Stimulated activated CD8-positive, alpha-beta memory T cell treated with anti-CD3 and anti-CD28 coated beads, Interleukin-7, amount 100 ng/mL, for 24 hours (primary cell): ENCODE results near the gene PLB1.

Experiments
- DNase-seq: peaks from one replicate; pipeline ENCODE4 v3.0.0-alpha.2; 2020; ENCODE audit warnings: low read depth

PLB1 gene

GRCh38 chr2:28565720-28566295, 69.9 kb downstream of the PLB1 start:
- DNase-seq: no peak

GRCh38 chr2:28566521-28567041, 70.7 kb downstream of the PLB1 start:
- DNase-seq: peak; percentile 81

- no peak for DNase-seq
Measured at GRCh38 chr2:28567061-28567471, 71.2 kb downstream of the PLB1 start.

- no peak for DNase-seq
Measured at GRCh38 chr2:28568036-28568435, 72.2 kb downstream of the PLB1 start.

GRCh38 chr2:28568533-28568932, 72.7 kb downstream of the PLB1 start:
- DNase-seq: no peak

- no peak for DNase-seq
Measured at GRCh38 chr2:28570431-28570830, 74.6 kb downstream of the PLB1 start.

- DNase-seq: no peak
Measured at GRCh38 chr2:28576714-28577113, 80.9 kb downstream of the PLB1 start.

GRCh38 chr2:28577791-28578680, 82.2 kb downstream of the PLB1 start:
- no peak for DNase-seq

- no peak for DNase-seq
Measured at GRCh38 chr2:28578774-28579173, 82.9 kb downstream of the PLB1 start.

- DNase-seq: no peak
Measured at GRCh38 chr2:28579606-28580005, 83.7 kb downstream of the PLB1 start.

- no peak for DNase-seq
Measured at GRCh38 chr2:28580078-28580477, 84.2 kb downstream of the PLB1 start.

GRCh38 chr2:28581312-28581711, 85.5 kb downstream of the PLB1 start:
- no peak for DNase-seq

GRCh38 chr2:28582152-28582551, 86.3 kb downstream of the PLB1 start:
- DNase-seq: no peak

GRCh38 chr2:28582595-28582994, 86.7 kb downstream of the PLB1 start:
- no peak for DNase-seq

- peak; percentile 59 for DNase-seq
Measured at GRCh38 chr2:28583899-28584553, 88.2 kb downstream of the PLB1 start.

- DNase-seq: no peak
Measured at GRCh38 chr2:28586867-28587266, 91.0 kb downstream of the PLB1 start.

- no peak for DNase-seq
Measured at GRCh38 chr2:28587526-28588291, 91.8 kb downstream of the PLB1 start.

- no peak for DNase-seq
Measured at GRCh38 chr2:28588292-28588670, 92.4 kb downstream of the PLB1 start.

GRCh38 chr2:28589746-28590463, 94.0 kb downstream of the PLB1 start:
- no peak for DNase-seq

- no peak for DNase-seq
Measured at GRCh38 chr2:28590496-28591301, 94.8 kb downstream of the PLB1 start.
